ENCODE results near the gene HTR3D.

GRCh38 chr3:184015381-184016019 lies 16.0 kb upstream of the HTR3D start:
- TF ChIP-seq CTCF (conservative IDR thresholded peaks at IDR 0.05) (no peak), ZFX (IDR thresholded peaks at IDR 0.05) (no peak)
